ENCODE measurements around the gene ARL13B.

Gene ARL13B

DNA sequence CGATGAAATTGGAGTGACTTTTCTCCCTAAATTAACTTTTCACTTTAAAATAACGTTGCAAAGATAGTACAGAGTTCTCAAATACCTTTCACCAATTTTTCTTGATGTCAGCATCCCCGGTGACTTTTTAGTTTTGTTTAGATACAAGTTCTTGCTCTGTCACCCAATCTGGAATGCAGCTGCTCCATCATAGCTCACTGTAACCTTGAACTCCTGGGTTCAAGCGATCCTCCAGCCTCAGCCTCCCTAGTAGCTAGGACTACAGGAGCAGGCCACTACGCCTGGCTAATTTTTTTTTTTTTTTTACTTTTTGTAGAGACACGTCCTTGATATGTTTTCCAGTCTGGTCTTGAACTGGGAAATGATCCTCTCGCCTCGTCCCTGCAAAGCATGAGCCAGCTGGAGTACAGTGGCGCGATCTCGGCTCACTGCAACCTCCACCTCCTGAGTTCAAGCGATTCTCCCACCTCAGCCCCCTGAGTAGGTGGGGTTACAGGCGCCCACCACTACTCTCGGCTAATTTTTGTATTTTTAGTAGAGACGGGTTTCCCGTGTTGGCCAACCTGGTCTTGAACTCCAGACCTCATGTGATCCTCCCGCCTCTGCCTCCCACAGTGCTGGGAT lies 83.7 kb downstream of the ARL13B start:
- no peak for DNase-seq (ENCODE audit: extremely low spot score)
- CTCF ChIA-PET: no interaction called here
- POLR2A ChIA-PET: interaction anchor here (0.6 to 2.8 kb wide), 26 partner anchors 8 to 108 kb away, joined by 3 to 14 read pairs (median 7); partner anchors contain the start of genes ARL13B, PROS1 and STX19

GRCh38 chr3:94064243-94064860 lies 84.4 kb downstream of the ARL13B start:
- TF ChIP-seq CTBP1 (IDR thresholded peaks at IDR 0.05; ENCODE audit: borderline replicate concordance): no peak
- ChIA-PET POLR2A (interaction anchor here (1.8 to 2.2 kb wide), 2 partner anchors 75 to 77 kb away, joined by 4 to 8 read pairs; no protein-coding TSS in a partner anchor), CTCF (no interaction called here)
- DNase-seq (ENCODE audit: extremely low spot score): no peak

More for the DNA sequence above, 83.7 kb downstream of the ARL13B start:
- no peak for TF ChIP-seq FOXK2 (IDR thresholded peaks at IDR 0.05)
- TF ChIP-seq L3MBTL2 (conservative IDR thresholded peaks at IDR 0.05): peak; percentile 86

- ChIA-PET POLR2A (interaction anchor here (0.7 kb wide), 1 partner anchor 75 kb away, joined by 3 read pairs; no protein-coding TSS in a partner anchor), CTCF (interaction anchor here (1.2 kb wide), 1 partner anchor 34 kb away, joined by 3 read pairs; no protein-coding TSS in a partner anchor)
- TF ChIP-seq NFRKB (IDR thresholded peaks at IDR 0.05) (no peak), PKNOX1 (IDR thresholded peaks at IDR 0.05) (no peak), BHLHE40 (IDR thresholded peaks at IDR 0.05; ENCODE audit: borderline replicate concordance) (no peak), FOXM1 (IDR thresholded peaks at IDR 0.05; ENCODE audit: borderline replicate concordance) (no peak), FOXK2 (IDR thresholded peaks at IDR 0.05) (no peak)
- no peak for DNase-seq (ENCODE audit: extremely low spot score)
Measured at GRCh38 chr3:94065122-94065521, 85.2 kb downstream of the ARL13B start.

DNA sequence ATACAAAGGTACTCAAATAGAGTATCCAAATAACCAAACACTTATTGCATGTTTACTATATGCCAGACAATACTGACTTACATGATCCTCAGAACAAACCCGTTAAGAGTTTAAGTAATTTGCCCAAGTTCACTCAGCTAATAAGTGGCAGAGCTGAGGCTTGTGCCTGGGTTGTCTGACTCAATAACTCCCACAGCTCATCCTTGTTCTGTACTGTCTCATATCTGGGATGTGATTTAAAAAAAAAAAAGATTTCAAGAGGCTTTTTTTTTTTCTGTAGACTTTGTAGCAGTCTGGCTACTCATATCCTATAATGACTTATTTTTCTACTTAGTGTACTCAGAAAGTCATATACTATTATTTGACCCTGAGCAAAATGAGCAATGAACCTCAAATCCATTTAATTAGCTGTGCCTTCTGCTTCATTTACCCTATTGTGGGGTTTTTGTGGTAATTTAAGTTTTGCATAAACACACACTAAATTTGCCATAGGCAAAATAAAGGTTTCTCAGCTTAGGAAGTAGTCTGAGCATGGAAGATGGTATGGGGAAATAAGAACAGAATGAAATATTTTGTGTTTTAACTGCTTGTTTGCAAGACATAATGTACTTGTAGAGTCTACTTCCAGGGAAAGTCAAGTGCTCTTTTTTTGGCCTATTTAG lies 86.0 kb downstream of the ARL13B start:
- no peak for DNase-seq (ENCODE audit: extremely low spot score)
- CTCF ChIA-PET: interaction anchor here (1.2 kb wide), 1 partner anchor 33 kb away, joined by 3 read pairs; no protein-coding TSS in a partner anchor
- POLR2A ChIA-PET: interaction anchor here (0.7 kb wide), 1 partner anchor 76 kb away, joined by 3 read pairs; no protein-coding TSS in a partner anchor
- TF ChIP-seq CTBP1 (IDR thresholded peaks at IDR 0.05; ENCODE audit: borderline replicate concordance) (no peak), LEF1 (IDR thresholded peaks at IDR 0.05; ENCODE audit: borderline replicate concordance) (no peak), ARNT (IDR thresholded peaks at IDR 0.05) (no peak), L3MBTL2 (conservative IDR thresholded peaks at IDR 0.05) (no peak)

GRCh38 chr3:94066506-94067500 lies 86.8 kb downstream of the ARL13B start:
- TF ChIP-seq FOXK2 (IDR thresholded peaks at IDR 0.05): no peak
- no peak for TF ChIP-seq HDGF (IDR thresholded peaks at IDR 0.05; ENCODE audit: borderline replicate concordance)
- TF ChIP-seq ARNT (IDR thresholded peaks at IDR 0.05): no peak
- no peak for TF ChIP-seq L3MBTL2 (conservative IDR thresholded peaks at IDR 0.05)
- no peak for TF ChIP-seq NFRKB (IDR thresholded peaks at IDR 0.05)
- no peak for TF ChIP-seq CTBP1 (IDR thresholded peaks at IDR 0.05; ENCODE audit: borderline replicate concordance)
- TF ChIP-seq FOXM1 (IDR thresholded peaks at IDR 0.05; ENCODE audit: borderline replicate concordance): no peak
- no peak for TF ChIP-seq FOXA1 (IDR thresholded peaks at IDR 0.05)
- no peak for TF ChIP-seq PKNOX1 (IDR thresholded peaks at IDR 0.05)
- TF ChIP-seq ZNF384 (IDR thresholded peaks at IDR 0.05): no peak
- no peak for TF ChIP-seq BHLHE40 (IDR thresholded peaks at IDR 0.05; ENCODE audit: borderline replicate concordance)
- no peak for TF ChIP-seq TARDBP (IDR thresholded peaks at IDR 0.05)
- no peak for TF ChIP-seq SUZ12 (IDR thresholded peaks at IDR 0.05)
- no peak for TF ChIP-seq LEF1 (IDR thresholded peaks at IDR 0.05; ENCODE audit: borderline replicate concordance)
- no peak for TF ChIP-seq ELF4 (IDR thresholded peaks at IDR 0.05)
- no peak for TF ChIP-seq SP1 (IDR thresholded peaks at IDR 0.05)
- no peak for DNase-seq (ENCODE audit: extremely low spot score)
- ChIA-PET CTCF (interaction anchor here (0.8 to 1.2 kb wide), 2 partner anchors 32 to 33 kb away, joined by 3 read pairs; no protein-coding TSS in a partner anchor), POLR2A (no interaction called here)

DNA sequence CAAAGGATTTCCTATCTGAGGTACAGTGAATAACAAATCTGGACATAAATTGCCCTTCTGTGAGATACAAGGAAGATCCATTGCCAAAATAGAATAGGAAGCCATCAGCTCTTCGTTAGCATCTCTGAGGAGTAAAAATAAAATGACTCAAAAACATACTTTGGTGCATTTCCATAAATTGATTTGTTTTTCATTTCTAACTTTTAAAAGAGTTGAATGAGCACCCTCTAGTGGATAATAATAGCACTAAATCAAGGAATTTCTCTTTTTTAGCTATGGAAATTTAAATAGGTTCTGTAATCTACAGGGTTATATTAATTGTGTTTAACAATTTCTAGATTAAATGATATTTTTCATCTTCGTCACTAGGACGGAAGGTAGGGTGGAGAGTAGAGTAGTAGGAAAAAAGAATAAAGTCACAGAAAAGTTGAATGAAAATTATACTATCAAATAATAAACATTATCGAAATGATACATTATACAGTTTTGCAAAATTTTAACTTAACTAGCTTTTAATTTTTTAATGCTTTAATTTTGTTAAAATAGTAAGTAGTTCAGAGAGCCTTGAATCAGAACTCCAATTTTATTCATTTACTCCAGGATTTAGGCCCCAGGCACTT lies 89.3 kb downstream of the ARL13B start:
- POLR2A ChIA-PET: no interaction called here
- no peak for TF ChIP-seq BHLHE40 (IDR thresholded peaks at IDR 0.05; ENCODE audit: borderline replicate concordance)
- no peak for TF ChIP-seq NFRKB (IDR thresholded peaks at IDR 0.05)
- TF ChIP-seq SP1 (IDR thresholded peaks at IDR 0.05): no peak
- TF ChIP-seq CTBP1 (IDR thresholded peaks at IDR 0.05; ENCODE audit: borderline replicate concordance): no peak
- TF ChIP-seq PKNOX1 (IDR thresholded peaks at IDR 0.05): no peak
- TF ChIP-seq SUZ12 (IDR thresholded peaks at IDR 0.05): no peak
- TF ChIP-seq FOXK2 (IDR thresholded peaks at IDR 0.05): no peak
- no peak for TF ChIP-seq ARNT (IDR thresholded peaks at IDR 0.05)
- TF ChIP-seq L3MBTL2 (conservative IDR thresholded peaks at IDR 0.05): no peak
- no peak for TF ChIP-seq ELF4 (IDR thresholded peaks at IDR 0.05)
- TF ChIP-seq ZNF384 (IDR thresholded peaks at IDR 0.05): no peak
- TF ChIP-seq HDGF (IDR thresholded peaks at IDR 0.05; ENCODE audit: borderline replicate concordance): no peak

More for the DNA sequence above, 89.3 kb downstream of the ARL13B start:
- CTCF ChIA-PET: interaction anchor here (0.5 to 1.2 kb wide), 10 partner anchors 9 to 68 kb away, joined by 3 to 5 read pairs (median 3); no protein-coding TSS in a partner anchor
- DNase-seq (ENCODE audit: extremely low spot score): no peak

Data from HEK293T (cell line).